Measurements from ENCODE around the gene IGSF21.

DNA sequence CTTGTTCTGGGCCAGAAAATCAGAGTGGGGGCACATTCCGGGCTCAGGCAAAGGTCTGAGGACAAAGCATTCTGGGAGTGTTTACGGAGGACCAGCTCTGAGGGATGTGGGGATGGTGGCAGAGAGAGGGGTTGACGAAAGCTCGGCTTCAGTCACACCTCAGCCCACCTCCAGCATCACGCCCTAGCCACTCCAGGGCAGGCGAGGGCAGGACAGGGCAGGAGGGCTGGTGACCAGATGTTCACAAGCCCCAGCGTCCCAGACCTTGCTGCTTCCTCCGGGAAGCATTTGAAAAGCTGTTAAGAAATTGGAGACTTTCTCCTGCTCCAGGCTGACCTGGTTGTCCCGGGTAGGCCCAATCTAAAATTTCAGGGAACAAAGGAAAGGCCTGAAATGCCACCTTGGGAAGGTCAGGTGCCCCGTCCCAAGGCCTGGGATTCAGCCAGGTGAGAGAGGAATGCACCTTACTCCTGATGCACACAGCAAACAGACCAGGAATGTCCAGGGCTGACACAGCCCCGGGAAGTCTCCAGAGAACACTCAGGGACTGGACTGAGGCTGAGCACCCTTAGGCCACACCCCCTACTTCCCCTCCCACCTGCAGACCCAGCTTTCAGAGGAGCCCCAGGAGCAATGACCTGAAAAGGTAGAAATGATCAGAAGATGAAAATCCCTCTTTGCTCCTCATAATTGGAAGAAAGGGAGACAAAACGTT lies 301.2 kb downstream of the IGSF21 start:
- TF ChIP-seq, protein P1, sequence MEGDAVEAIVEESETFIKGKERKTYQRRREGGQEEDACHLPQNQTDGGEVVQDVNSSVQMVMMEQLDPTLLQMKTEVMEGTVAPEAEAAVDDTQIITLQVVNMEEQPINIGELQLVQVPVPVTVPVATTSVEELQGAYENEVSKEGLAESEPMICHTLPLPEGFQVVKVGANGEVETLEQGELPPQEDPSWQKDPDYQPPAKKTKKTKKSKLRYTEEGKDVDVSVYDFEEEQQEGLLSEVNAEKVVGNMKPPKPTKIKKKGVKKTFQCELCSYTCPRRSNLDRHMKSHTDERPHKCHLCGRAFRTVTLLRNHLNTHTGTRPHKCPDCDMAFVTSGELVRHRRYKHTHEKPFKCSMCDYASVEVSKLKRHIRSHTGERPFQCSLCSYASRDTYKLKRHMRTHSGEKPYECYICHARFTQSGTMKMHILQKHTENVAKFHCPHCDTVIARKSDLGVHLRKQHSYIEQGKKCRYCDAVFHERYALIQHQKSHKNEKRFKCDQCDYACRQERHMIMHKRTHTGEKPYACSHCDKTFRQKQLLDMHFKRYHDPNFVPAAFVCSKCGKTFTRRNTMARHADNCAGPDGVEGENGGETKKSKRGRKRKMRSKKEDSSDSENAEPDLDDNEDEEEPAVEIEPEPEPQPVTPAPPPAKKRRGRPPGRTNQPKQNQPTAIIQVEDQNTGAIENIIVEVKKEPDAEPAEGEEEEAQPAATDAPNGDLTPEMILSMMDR (IDR thresholded peaks at IDR 0.05): no peak
- no peak for TF ChIP-seq POLR2A (IDR thresholded peaks at IDR 0.05)
